Activated T-cell treated with anti-CD3 and anti-CD28 coated beads for 48 hours (primary cell): ENCODE results near the gene KIRREL2.

ENCODE experiments used
- DNase-seq: peaks from one replicate; pipeline ENCODE4 v3.0.0-alpha.2; 2020; ENCODE audit warnings: low read depth

Gene KIRREL2

DNA sequence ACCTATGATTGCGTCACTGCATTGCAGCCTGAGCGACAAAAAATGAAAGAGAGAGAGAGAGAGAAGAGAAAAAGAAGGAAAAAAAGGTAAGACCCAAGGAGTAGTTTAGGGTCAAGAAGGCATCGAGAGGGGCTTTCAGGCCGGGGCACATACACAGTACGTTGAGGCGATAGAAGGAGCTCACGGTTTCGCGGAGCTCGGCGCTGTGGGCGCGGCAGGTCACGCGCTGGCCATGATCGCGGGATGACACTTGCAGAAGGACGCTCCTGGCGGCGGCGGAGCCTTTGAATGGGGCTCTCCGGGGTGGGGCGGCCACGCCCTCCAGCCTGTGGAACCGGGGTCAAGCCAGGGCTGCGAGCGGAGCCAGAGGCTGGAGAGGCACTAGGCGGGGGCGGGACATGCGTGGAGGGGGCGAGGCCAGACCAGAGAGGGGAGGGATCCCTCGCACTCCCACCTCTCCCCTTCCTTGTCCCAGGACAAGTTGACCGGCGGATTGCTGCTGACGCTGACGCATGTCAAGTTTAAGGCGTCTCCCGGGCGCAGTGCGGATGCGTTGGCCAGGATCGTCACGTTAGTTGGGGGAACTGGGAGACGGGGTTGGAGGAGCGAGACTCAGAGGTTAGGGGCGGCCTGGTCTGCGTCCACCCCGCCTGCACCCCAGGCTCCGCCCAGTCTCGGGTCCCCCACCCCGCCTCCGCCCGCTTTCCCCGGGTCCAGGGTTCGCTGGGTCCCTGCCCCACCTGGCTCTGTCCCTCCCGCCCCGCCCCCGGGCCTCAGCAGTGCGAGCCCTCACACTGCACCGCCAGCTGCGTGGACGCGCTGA lies 11.3 kb upstream of the KIRREL2 start:
- no peak for DNase-seq

DNA sequence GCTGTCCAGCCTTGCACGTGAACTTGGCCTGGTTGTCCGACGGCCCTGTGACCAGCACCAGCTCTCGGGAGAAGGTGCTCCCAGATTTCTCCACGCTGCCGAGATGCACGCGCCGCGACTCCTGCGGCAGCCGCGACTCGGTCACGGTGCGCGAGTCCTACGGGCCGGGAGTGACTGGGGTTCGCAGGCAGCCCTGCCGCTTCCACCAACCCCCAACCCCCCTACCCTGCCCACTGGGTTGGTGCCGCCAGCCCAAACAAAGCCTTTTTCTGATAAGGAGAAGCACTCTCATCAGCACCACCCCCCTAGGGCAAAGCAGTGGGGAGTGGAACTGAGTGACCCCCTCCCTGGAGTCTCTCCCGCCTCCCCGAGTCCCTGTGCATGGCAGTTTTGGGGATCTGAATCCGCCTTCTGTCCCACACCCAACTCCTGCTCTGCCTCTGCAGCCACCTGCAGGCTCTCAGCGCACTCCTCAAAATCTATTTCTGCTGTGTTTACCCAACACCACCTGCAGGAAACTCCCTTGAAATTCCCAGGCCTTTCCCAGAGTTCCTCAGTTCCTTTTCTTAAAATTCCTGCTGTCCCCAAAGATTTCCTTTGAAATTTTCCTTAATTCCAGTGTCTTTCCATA lies 10.6 kb upstream of the KIRREL2 start:
- DNase-seq = no peak

DNA sequence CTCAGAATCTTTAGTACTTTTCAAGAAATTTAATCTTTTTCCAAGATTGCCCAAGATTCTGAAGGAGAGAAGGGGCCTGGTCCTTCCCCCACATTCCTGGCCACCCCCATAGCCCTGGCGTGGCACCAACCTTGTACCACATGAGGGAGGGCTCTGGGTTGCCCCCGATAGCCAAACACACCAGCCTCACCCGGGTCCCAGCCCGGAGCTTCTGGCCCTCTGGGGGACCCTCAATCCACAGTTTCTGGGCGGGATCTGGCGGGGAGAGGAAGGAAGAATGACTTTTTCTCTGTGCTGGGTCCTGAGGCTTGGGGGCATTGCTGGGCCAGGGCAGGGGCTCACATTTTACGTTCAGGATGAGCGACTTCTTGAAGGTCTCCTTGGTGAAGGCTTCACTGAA lies 8.8 kb upstream of the KIRREL2 start:
- no peak for DNase-seq

DNA sequence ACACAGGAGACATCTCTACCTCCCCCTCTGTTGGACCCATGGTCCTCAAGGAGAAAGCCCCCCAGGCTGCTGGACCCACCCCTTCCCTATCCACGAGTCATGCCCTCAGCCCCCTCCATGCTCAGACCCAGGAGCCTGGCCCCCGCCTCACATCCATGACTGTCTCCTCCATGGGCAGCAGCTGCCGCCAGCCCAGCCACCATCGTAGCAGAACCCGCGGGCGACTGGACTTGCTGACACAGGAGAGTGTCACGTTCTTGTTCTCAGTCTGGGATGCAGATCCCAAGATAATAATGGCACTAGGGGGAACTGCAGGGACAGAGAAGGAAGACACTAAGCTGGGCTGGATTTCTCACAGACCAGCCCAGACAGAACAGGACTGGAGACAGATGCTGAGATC lies 8.2 kb upstream of the KIRREL2 start:
- no peak for DNase-seq

DNA sequence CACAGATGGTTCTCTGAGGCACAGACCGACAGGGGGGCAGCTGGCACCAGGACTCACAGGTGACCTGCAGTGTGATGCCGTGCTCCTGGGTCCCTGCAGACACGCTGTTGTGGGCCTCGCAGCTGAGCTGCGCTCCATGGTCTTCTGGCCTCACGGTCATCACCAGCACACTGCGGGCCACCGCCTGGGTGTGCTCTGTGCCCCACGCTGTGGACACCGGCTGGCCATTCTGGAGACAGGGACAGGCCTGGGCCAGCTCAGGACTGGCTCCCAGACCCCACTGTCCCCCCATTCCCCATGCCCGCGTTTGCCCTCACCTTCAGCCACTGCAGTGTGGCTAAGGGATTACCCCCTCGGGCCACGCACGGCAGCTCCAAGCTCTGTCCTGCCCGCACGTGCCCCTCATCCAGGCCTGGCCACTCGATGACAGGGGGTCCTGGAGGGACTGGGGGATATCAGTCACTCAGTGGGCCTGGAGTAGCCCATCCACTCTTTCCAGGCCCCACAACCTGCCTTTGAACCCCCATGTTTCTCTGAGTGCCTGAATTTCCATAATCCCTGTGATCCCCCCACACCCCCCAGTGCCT lies 7.7 kb upstream of the KIRREL2 start:
- no peak for DNase-seq

DNA sequence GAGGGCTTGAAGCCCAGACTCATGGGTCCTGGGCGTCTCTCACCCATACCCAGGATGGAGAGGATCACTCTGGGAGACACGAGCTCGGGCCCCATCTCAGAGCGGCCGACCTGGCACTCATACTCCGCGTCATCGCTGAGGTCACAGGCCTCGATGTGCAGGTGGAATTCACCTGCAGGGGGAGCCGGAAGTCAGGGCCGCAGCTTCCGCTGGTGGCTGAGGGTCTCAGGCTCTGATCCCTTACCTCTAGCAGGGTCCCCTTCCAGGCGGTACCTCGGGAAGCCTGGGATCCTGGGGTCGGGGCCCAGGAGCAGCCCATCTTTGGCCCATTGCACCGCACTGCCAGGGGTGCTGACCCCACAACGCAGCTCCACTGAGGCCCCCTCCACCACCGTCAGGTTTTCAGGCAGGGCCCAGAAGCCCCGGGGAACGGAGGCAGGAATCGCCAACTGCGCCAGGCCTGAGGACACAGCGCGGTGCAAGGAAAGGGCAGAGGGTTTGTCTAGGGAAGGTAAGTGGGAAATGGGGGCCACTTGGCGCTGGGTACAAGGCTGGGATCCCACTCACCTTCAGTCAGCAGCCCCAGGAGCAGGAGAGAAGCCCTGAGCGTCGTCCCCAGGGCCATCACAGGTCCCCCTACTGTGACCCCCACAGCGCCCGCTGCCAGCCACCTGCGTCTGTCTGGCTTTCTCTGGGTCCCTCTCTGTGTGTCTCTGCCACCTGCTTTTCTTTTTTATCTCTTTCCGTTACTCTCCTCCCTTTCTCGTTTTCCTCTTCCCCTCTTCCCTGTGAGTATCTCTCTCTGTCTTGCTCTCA lies 5.3 kb upstream of the KIRREL2 start:
- DNase-seq = no peak

DNA sequence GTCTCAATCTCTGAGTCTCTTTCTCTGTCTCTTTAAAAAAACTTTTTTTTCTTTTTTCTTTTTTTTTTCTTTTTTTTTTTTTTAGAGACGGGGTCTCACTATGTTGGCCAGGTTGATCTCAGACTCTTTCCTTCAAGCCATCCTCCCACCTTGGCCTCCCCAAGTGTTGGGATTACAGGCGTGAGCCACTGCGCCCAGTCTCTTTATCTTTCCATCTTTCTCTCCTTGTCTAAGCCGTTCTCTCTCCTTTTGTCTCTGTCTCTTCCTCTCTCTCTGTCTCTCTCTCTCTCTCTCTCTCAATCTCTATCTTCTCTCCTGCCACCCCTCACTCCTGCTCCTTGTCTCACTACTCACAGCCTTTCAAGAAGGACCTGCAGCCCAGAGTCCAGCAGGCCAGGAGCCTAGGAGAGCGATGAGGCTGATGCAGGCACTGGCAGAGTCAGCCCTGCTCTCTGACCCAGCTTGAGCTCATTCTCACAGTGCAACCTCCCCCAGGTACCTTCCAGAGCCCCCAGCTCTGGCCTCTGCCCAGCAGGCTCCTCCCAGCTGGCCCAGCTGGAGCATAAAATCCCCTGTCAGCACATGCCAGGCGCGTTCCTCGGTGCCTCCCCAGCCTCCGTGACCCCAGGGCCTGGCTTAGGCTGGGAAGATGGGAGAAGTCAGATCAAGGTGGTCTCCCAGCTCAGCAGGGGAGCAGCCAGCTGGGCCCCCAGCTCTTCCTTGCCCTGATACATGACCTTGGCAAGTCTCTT lies 4.5 kb upstream of the KIRREL2 start, which contains the start of gene NPHS1:
Gene NPHS1, minus strand, starts transcription at position 476 of the 752 bp plus-strand sequence. CDS start 667 bp downstream, outside the sequence.
- no peak for DNase-seq

DNA sequence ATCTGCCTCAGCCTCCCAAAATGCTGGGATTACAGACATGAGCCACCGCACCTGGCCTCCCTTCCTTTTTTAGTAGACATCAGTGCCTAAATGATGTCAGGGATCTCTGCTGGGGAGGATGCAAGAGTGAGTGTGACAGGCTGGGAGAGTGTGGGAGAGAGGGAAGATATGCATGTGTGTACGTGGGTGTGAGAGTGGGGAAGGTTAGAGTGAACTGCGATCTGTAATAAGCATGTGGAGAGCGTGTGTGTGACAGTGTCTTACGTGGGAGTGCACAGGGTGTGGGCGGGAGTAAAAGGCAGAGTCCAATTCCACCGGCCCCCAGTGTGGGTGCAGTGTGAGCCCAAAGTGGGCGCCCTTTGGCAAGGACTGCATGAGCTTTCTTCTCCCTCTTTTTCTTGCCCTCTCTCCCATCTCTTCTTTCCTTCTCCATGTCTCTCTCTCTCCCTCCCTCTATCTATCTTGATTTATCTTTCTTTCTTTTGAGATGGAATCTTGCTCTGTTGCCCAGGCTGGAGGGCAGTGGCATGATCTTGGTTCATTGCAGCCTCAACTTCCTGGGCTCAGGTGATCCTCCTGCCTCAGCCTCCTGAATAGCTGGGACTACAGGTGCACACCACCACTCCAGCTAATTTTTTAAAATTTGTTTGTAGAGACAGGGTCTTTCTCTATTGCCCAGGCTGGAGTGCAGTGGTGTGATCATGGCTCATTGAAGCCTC lies 3.5 kb upstream of the KIRREL2 start:
- DNase-seq = no peak

DNA sequence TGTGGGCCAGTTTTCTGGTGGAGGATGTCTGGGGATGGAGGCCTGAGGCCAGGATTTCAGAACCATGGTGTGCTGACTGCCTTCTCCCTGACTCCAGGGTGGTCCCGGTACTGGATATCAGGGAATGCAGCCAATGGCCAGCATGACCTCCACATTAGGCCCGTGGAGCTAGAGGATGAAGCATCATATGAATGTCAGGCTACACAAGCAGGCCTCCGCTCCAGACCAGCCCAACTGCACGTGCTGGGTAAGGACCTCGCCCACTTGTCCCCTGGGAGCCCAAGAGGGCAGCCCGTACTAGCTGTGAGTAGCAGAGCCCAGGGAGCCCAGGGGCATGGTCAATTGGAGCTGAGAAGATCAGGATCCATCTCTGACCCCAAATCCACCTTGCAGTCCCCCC lies 1.6 kb downstream of the KIRREL2 start:
- DNase-seq = no peak

DNA sequence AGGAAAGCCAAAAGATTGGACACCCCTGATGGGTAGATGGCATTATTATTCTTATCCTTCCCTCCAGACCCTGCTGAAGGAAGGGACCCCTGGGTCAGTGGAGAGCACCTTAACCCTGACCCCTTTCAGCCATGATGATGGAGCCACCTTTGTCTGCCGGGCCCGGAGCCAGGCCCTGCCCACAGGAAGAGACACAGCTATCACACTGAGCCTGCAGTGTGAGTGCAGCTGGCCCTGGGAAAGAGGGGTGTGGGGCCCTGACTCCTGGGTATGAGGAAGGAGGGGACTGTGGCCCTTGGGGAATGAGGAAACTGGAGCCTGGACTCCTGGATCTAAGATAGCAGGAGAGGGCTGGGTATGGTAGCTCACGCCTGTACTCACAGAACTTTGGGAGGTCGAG lies 2.7 kb downstream of the KIRREL2 start:
- DNase-seq = no peak

DNA sequence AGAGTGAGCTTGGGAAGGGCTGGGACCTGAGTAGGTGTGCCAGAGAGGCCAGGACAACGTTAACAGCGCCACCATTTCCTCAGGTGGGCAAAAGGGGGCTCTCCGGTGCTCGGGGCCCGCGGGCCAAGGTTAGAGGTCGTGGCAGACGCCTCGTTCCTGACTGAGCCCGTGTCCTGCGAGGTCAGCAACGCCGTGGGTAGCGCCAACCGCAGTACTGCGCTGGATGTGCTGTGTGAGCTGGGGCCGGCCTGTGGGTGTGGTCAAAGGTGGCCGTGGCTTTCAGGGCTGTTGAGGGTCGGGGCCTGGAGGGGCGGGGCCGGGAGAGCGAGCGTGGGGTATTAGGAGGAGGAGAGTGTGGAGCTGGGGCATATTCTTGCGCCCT lies 3.7 kb downstream of the KIRREL2 start:
- DNase-seq = no peak

DNA sequence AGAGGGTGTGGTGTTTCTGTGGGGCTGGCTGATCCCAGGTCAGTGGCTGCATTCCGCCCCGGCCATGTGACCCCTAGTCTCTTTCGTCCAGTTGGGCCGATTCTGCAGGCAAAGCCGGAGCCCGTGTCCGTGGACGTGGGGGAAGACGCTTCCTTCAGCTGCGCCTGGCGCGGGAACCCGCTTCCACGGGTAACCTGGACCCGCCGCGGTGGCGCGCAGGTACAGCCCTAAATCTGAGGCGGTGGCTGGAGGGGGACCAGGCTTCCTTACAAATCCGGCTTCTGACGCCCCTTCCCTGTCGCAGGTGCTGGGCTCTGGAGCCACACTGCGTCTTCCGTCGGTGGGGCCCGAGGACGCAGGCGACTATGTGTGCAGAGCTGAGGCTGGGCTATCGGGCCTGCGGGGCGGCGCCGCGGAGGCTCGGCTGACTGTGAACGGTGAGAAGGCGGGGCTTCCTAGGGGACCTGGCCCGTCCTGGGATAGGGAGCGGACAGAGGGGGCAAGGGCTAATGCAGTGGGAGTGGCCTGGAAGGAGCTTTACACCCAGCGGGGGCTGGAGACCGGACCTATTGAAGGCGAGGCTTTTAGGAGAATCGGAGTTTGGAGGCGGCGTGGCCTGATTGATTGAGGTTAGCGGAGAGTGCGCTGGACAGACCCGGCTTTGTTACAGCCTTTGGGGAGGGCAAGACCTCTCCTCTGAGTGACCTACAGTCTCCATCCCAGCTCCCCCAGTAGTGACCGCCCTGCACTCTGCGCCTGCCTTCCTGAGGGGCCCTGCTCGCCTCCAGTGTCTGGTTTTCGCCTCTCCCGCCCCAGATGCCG lies 4.3 kb downstream of the KIRREL2 start:
- DNase-seq = no peak

DNA sequence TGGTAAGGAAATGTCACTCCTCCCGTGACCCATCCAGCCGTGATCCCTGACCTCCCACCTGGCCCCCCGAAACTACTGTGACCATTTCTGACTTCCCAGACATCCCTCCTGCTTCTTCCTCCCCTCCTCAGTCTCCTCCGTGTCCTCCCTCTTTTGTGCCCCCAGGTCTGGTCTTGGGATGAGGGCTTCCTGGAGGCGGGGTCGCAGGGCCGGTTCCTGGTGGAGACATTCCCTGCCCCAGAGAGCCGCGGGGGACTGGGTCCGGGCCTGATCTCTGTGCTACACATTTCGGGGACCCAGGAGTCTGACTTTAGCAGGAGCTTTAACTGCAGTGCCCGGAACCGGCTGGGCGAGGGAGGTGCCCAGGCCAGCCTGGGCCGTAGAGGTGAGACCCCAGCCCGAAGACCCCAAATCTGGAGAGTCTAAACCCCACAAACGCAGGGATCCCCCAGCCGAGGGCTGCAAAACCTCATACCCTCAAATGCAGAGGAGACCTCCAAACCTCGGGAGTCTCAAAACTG lies 5.0 kb downstream of the KIRREL2 start:
- no peak for DNase-seq

DNA sequence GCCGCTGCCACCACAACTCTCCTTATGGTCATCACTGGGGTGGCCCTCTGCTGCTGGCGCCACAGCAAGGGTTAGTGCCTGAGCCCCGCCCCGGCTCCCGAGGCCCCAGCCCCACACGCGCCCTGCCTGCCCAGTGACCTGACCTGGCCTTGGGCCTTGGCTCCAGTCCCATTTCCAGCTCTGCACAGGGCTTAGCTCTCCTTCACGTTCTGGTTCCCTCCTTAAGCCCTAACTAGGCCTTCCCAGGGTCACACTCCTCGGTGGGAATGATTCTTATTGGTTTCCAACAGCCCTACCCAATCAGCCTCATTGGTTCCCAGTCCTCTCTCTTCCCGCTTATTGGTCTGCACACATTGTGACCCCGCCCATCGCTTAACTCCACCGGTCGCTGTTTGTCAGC lies 5.8 kb downstream of the KIRREL2 start:
- no peak for DNase-seq

DNA sequence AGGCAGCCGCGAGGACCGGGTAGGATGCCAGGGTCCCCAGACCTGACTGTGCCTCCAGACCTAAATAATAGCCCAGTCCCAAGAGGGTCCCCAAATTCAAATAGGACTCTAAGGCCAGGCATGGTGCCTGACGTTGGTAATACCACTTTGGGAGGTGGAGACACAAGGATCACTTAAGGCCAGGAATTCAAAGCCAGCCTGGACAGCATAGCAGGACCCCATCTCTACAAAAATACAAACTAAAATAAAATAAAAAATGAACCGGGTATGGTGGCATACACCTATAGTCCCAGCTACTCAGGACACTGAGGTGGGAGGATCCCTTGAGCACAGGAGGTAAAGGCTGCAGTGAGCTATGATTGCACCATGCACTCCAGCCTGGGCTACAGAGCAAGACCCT lies 6.3 kb downstream of the KIRREL2 start:
- no peak for DNase-seq

DNA sequence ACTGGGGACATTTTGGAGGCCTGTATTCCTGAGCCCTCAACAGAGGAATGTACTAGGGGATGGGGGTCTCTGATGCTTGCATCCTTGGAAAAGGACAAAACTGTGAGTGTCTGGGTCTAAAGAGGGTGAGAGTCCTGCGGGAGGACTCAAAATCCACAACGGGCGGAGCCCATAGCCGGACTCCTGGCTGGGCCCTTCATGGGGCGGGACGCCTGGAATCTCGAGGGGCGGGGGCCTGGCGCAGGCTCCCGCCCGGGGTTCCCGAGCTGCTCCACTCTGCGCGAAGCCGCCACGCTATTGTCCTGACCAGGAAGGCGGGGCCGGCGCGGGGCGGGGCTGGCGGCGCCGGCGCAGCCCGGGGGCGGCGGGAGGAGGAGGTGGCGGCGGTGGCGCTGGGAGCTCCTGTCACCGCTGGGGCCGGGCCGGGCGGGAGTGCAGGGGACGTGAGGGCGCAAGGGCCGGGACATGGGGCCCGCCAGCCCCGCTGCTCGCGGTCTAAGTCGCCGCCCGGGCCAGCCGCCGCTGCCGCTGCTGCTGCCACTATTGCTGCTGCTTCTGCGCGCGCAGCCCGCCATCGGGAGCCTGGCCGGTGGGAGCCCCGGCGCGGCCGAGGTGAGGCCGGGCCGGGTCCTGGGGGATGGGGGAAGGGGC lies 11.6 kb downstream of the KIRREL2 start, which contains the start of gene APLP1:
Gene APLP1, plus strand, starts transcription at position 403 of the 651 bp plus-strand sequence. Its CDS starts 63 bp downstream, at position 466.
- DNase-seq = peak; percentile 74

DNA sequence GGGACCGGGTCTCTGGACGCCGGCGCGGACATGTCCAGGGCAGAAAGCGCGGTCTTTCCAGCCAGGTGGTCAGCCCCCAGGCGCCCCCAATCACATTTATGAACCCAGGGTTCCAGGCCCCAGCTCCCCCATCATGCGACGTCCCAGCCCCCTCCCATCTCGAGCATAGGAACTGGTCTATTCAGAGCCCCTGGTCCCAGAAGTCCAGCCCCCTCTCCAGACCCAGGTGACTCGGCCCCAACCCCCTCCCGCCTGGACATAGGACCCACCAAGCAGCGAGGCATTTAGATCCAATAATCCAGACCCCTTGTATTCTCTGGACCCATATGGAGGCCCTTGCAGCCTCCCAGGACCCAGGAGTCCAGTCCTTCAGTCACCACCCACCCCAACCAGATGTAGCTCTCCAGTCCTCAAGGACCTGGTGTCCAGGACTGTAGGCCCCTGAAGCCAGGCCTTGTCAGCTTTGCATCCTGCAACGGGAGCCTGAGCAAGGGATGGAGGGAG lies 12.2 kb downstream of the KIRREL2 start:
- DNase-seq = no peak

DNA sequence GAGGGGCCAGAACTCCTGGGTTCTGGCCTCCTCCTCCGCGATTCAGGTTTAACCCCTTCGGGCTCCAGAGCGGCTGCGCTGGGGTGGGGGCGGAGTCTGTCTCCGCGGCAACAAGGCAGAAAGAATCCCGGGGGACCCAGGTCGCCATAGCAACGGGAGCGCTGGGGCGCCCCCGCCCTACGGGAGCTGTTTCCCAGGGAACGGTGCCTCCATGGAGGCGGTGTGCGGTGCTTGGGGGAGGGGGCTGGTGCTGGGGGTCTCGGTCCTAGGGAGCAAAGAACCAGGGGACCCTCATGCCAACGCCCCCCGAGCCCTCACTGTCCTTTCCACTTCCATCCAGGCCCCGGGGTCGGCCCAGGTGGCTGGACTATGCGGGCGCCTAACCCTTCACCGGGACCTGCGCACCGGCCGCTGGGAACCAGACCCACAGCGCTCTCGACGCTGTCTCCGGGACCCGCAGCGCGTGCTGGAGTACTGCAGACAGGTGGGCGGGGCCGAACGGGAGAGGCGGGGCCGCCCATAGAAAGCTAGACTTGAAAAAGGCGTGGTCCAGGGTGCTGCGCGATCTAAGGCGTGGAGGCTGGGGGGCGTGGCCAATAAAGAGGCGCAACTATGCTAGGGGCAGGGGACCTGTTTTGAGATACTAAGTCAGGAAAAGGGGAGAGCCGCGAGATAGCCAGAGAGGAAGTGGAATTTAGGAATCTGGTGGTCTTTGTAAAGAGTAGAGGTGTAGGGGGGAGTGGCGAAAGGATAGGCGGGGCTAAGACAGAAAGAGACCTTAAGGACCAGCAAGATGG lies 12.8 kb downstream of the KIRREL2 start:
- peak; percentile 88 for DNase-seq
